ENCODE measurements around the gene C20orf144.
A peak's percentile ranks its signal among the peaks of the same experiment; 100 is the strongest.
"Not testable (repeated sequence)": the region's sequence is repeated elsewhere in the genome, so short reads cannot be mapped to it uniquely, and the experiment has no call there.

Gene C20orf144

GRCh38 chr20:33687993-33688937 lies 26.1 kb downstream of the C20orf144 start:
- intact Hi-C loops (cut with DNase I) = loop anchor here (5.0 kb wide), 1 partner anchor 44 kb away; the partner anchor contains the start of gene ZNF341
- no peak for DNase-seq

GRCh38 chr20:33688938-33689424 lies 26.9 kb downstream of the C20orf144 start:
- intact Hi-C loops (cut with DNase I) = loop anchor here (5.0 kb wide), 1 partner anchor 43 kb away; the partner anchor contains the start of gene ZNF341

GRCh38 chr20:33689493-33689892 lies 27.4 kb downstream of the C20orf144 start:
- DNase-seq = no peak
- intact Hi-C loops (cut with DNase I) = loop anchor here (5.0 kb wide), 1 partner anchor 43 kb away; the partner anchor contains the start of gene ZNF341

More at GRCh38 chr20:33688938-33689424, 26.9 kb downstream of the C20orf144 start:
- DNase-seq = no peak

GRCh38 chr20:33689973-33690372 lies 27.8 kb downstream of the C20orf144 start:
- intact Hi-C loops (cut with DNase I) = loop anchor here (5.0 kb wide), 1 partner anchor 42 kb away; the partner anchor contains the start of gene ZNF341
- no peak for DNase-seq

- DNase-seq = no peak
- intact Hi-C loops (cut with DNase I) = no loop called here
Measured at GRCh38 chr20:33693289-33693688, 31.2 kb downstream of the C20orf144 start.

GRCh38 chr20:33693741-33694638 lies 31.9 kb downstream of the C20orf144 start:
- peak; percentile 66 to 95 (median 78) for DNase-seq
- intact Hi-C loops (cut with DNase I) = no loop called here

GRCh38 chr20:33694639-33695012 lies 32.5 kb downstream of the C20orf144 start:
- intact Hi-C loops (cut with DNase I) = no loop called here
- no peak for DNase-seq

GRCh38 chr20:33696448-33696847 lies 34.3 kb downstream of the C20orf144 start:
- intact Hi-C loops (cut with DNase I) = no loop called here
- no peak for DNase-seq

GRCh38 chr20:33697129-33697528 lies 35.0 kb downstream of the C20orf144 start:
- intact Hi-C loops (cut with DNase I) = no loop called here
- DNase-seq = peak; percentile 56 to 97 (median 80)

GRCh38 chr20:33698966-33699365 lies 36.8 kb downstream of the C20orf144 start:
- DNase-seq; intact Hi-C loops (cut with DNase I): not testable (repeated sequence)

GRCh38 chr20:33700696-33701441 lies 38.7 kb downstream of the C20orf144 start:
- DNase-seq; intact Hi-C loops (cut with DNase I): not testable (repeated sequence)

GRCh38 chr20:33701629-33702450 lies 39.7 kb downstream of the C20orf144 start:
- intact Hi-C loops (cut with DNase I) = no loop called here
- peak in 1 of 10 donors; percentile 44 for DNase-seq

GRCh38 chr20:33702861-33703260 lies 40.7 kb downstream of the C20orf144 start:
- intact Hi-C loops (cut with DNase I) = no loop called here
- peak in 8 of 10 donors; percentile 52 to 94 (median 68) for DNase-seq

GRCh38 chr20:33703498-33704137 lies 41.5 kb downstream of the C20orf144 start:
- intact Hi-C loops (cut with DNase I) = no loop called here
- DNase-seq = peak in 1 of 10 donors; percentile 24

GRCh38 chr20:33704197-33704924 lies 42.2 kb downstream of the C20orf144 start:
- peak in 2 of 10 donors; percentile 25 to 55 for DNase-seq
- intact Hi-C loops (cut with DNase I) = no loop called here

- intact Hi-C loops (cut with DNase I) = no loop called here
- DNase-seq = peak in 1 of 10 donors; percentile 52
Measured at GRCh38 chr20:33707668-33708067, 45.5 kb downstream of the C20orf144 start.

- DNase-seq = no peak
Measured at GRCh38 chr20:33709398-33709797, 47.3 kb downstream of the C20orf144 start.

More at GRCh38 chr20:33709398-33709797, 47.3 kb downstream of the C20orf144 start:
- intact Hi-C loops (cut with DNase I) = no loop called here
